NB4 (cell line): ENCODE measurements around the gene CDKAL1.

Experiments used
- MYC ChIP-seq: IDR thresholded peaks from 2 replicates; pipeline ENCODE4 v1.6.1; 2011; ENCODE audit warnings: low read depth, low read length
- POLR2A ChIP-seq: IDR thresholded peaks from 2 replicates; pipeline ENCODE4 v1.6.1; 2011; ENCODE audit warnings: mild to moderate bottlenecking; ENCODE audit not compliant: insufficient read length; ENCODE audit errors: extremely low read depth
- TF ChIP-seq, protein P1 (sequence below): IDR thresholded peaks from one replicate; pipeline ENCODE4 v1.5.1; 2012; ENCODE audit warnings: low read depth, low read length
- TF ChIP-seq, protein P2 (sequence below): IDR thresholded peaks from 2 replicates; pipeline ENCODE4 v1.6.1; 2011; ENCODE audit warnings: low read depth, low read length

DNA sequence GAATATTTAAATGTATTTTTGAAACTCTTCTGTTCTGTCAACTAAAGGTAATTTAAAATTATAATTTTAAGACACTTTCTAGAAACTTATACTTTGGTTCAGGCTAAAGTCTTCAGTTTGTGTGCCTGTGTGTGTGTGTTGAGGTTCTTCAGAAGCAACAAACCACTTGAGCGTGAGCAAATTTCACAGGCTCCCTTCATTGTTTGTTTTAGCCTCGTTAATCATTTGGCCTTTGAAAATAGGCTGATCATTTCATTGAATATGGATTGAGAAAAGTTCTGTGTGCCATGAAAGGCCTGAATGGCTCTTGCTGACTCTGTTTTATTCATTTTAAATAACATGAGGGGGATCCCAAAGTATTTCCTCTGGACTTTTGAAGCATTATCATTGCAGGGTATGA lies 420.1 kb downstream of the CDKAL1 start:
- TF ChIP-seq, protein P1, sequence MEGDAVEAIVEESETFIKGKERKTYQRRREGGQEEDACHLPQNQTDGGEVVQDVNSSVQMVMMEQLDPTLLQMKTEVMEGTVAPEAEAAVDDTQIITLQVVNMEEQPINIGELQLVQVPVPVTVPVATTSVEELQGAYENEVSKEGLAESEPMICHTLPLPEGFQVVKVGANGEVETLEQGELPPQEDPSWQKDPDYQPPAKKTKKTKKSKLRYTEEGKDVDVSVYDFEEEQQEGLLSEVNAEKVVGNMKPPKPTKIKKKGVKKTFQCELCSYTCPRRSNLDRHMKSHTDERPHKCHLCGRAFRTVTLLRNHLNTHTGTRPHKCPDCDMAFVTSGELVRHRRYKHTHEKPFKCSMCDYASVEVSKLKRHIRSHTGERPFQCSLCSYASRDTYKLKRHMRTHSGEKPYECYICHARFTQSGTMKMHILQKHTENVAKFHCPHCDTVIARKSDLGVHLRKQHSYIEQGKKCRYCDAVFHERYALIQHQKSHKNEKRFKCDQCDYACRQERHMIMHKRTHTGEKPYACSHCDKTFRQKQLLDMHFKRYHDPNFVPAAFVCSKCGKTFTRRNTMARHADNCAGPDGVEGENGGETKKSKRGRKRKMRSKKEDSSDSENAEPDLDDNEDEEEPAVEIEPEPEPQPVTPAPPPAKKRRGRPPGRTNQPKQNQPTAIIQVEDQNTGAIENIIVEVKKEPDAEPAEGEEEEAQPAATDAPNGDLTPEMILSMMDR = no peak
- TF ChIP-seq MYC (no peak), POLR2A (no peak)
- TF ChIP-seq, protein P2, sequence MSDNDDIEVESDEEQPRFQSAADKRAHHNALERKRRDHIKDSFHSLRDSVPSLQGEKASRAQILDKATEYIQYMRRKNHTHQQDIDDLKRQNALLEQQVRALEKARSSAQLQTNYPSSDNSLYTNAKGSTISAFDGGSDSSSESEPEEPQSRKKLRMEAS = no peak
